WTC11 (cell line): ENCODE measurements around the gene ZNF786. TPM values are rescaled to one million over a fixed set of nuclear protein-coding genes. Genes with fewer than 3 reads are reported as not detected.

Source experiments
- ATAC-seq: fragments of 200-7000 bp; cut with Tn5 transposase; 2 replicates; pipeline ENCODE4 v1.10.0; 2021; ENCODE audit warnings: mild to moderate bottlenecking, moderate library complexity
- CTCF ChIA-PET: fragments of 300-600 bp; sonication (Branson Sonifier 250); formaldehyde crosslinking; loops from one replicate; lab custom pipeline; 2021; ENCODE audit warnings: antibody characterized with exemption; lab: Charles Lee
- POLR2A ChIA-PET: fragments of 350-600 bp; sonication (Branson Sonifier 250); formaldehyde crosslinking; loops from one replicate; lab custom pipeline; 2021; ENCODE audit warnings: antibody characterized with exemption; lab: Charles Lee
- DNase-seq: peaks from one replicate; pipeline ENCODE4 v3.0.0; 2021; ENCODE audit warnings: low spot score
- H3K27ac Mint-ChIP-seq: 2 replicates; pipeline ENCODE4 v1.8.0; 2021; ENCODE audit warnings: mixed read lengths
- H3K27me3 Mint-ChIP-seq: 2 replicates; pipeline ENCODE4 v1.8.0; 2021; ENCODE audit warnings: low read depth, mild to moderate bottlenecking, moderate library complexity, mixed read lengths
- H3K36me3 Mint-ChIP-seq: 2 replicates; pipeline ENCODE4 v1.8.0; 2021; ENCODE audit warnings: mixed read lengths
- H3K4me1 Mint-ChIP-seq: 2 replicates; pipeline ENCODE4 v1.8.0; 2022; ENCODE audit warnings: mixed read lengths
- H3K4me3 Mint-ChIP-seq: 2 replicates; pipeline ENCODE4 v1.8.0; 2021; ENCODE audit warnings: mild to moderate bottlenecking, moderate library complexity, mixed read lengths
- H3K9me3 Mint-ChIP-seq: 2 replicates; pipeline ENCODE4 v1.8.0; 2021; ENCODE audit warnings: mixed read lengths
- CBFB ChIP-seq: sonication (generic); formaldehyde crosslinking; IDR thresholded peaks from 2 replicates; pipeline ENCODE4 v1.8.1; 2022; ENCODE audit warnings: mild to moderate bottlenecking, low read depth, missing genetic modification reagents
- ELF4 ChIP-seq: sonication (generic); formaldehyde crosslinking; IDR thresholded peaks from 2 replicates; pipeline ENCODE4 v1.8.1; 2022; ENCODE audit warnings: low read depth, mild to moderate bottlenecking, moderate library complexity, missing genetic modification reagents
- HMGA2 ChIP-seq: fragments of 250-450 bp; sonication (Bioruptor Pico); IDR thresholded peaks from 2 replicates; pipeline ENCODE4 v1.4.0; 2021; ENCODE audit warnings: mild to moderate bottlenecking, moderate library complexity
- IRF2 ChIP-seq: sonication (generic); formaldehyde crosslinking; IDR thresholded peaks from 2 replicates; pipeline ENCODE4 v1.8.0; 2022; ENCODE audit warnings: low read depth, missing genetic modification reagents, borderline replicate concordance
- NFATC4 ChIP-seq: fragments of 250-450 bp; sonication (Bioruptor Pico); IDR thresholded peaks from 2 replicates; pipeline ENCODE4 v1.9.0; 2021; ENCODE audit warnings: mild to moderate bottlenecking
- NR3C1 ChIP-seq: sonication (generic); formaldehyde crosslinking; conservative IDR thresholded peaks from 2 replicates; pipeline ENCODE4 v1.8.1; 2023; ENCODE audit warnings: low read depth, mild to moderate bottlenecking, missing genetic modification reagents
- SMAD3 ChIP-seq: sonication (generic); formaldehyde crosslinking; IDR thresholded peaks from 2 replicates; pipeline ENCODE4 v1.8.0; 2022; ENCODE audit warnings: missing genetic modification reagents, mild to moderate bottlenecking, borderline replicate concordance
- SMAD4 ChIP-seq: sonication (generic); formaldehyde crosslinking; IDR thresholded peaks from 2 replicates; pipeline ENCODE4 v1.8.0; 2022; ENCODE audit warnings: mild to moderate bottlenecking, missing genetic modification reagents
- SOX15 ChIP-seq: fragments of 250-450 bp; sonication (Bioruptor Pico); IDR thresholded peaks from 2 replicates; pipeline ENCODE4 v1.9.0; 2021; ENCODE audit warnings: mild to moderate bottlenecking
- TP53 ChIP-seq: sonication (generic); formaldehyde crosslinking; IDR thresholded peaks from 2 replicates; pipeline ENCODE4 v1.8.1; 2023; ENCODE audit warnings: mild to moderate bottlenecking, missing genetic modification reagents
- ZBTB21 ChIP-seq: sonication (generic); formaldehyde crosslinking; IDR thresholded peaks from 2 replicates; pipeline ENCODE4 v1.8.1; 2023; ENCODE audit warnings: mild to moderate bottlenecking, missing genetic modification reagents, borderline replicate concordance
- ZNF232 ChIP-seq: sonication (generic); formaldehyde crosslinking; IDR thresholded peaks from 2 replicates; pipeline ENCODE4 v1.8.0; 2022; ENCODE audit warnings: mild to moderate bottlenecking, missing genetic modification reagents
- ZNF263 ChIP-seq: sonication (generic); formaldehyde crosslinking; IDR thresholded peaks from 2 replicates; pipeline ENCODE4 v1.8.1; 2022; ENCODE audit warnings: low read depth, mild to moderate bottlenecking, moderate library complexity, missing genetic modification reagents
- ZNF317 ChIP-seq: sonication (generic); formaldehyde crosslinking; IDR thresholded peaks from 2 replicates; pipeline ENCODE4 v1.8.1; 2023; ENCODE audit warnings: low read depth, mild to moderate bottlenecking, moderate library complexity, missing genetic modification reagents, borderline replicate concordance
- total RNA-seq: library from RNA; stranded (reverse); gene quantifications from 3 replicates; pipeline ENCODE4 v1.2.3, GENCODE V29; 2021
- TF ChIP-seq, protein P1 (sequence below): sonication (generic); formaldehyde crosslinking; IDR thresholded peaks from 2 replicates; pipeline ENCODE4 v1.8.0; 2023; ENCODE audit warnings: missing genetic modification reagents
- TF ChIP-seq, protein P2 (sequence below): fragments of 250-450 bp; sonication (Bioruptor Pico); conservative IDR thresholded peaks from 2 replicates; pipeline ENCODE4 v1.9.0; 2021; ENCODE audit warnings: mild to moderate bottlenecking
- TF ChIP-seq, protein P3 (sequence below): sonication (generic); formaldehyde crosslinking; IDR thresholded peaks from 2 replicates; pipeline ENCODE4 v1.8.1; 2022; ENCODE audit warnings: mild to moderate bottlenecking, moderate library complexity, missing genetic modification reagents
- TF ChIP-seq, protein P4 (sequence below): sonication (generic); formaldehyde crosslinking; IDR thresholded peaks from 2 replicates; pipeline ENCODE4 v1.8.0; 2022; ENCODE audit warnings: mild to moderate bottlenecking, missing genetic modification reagents
- TF ChIP-seq, protein P5 (sequence below): sonication (generic); formaldehyde crosslinking; conservative IDR thresholded peaks from 2 replicates; pipeline ENCODE4 v1.8.1; 2023; ENCODE audit warnings: mild to moderate bottlenecking, low read depth, missing genetic modification reagents, moderate library complexity
- TF ChIP-seq, protein P6 (sequence below): fragments of 250-450 bp; sonication (Bioruptor Pico); IDR thresholded peaks from 2 replicates; pipeline ENCODE4 v1.9.0; 2021; ENCODE audit warnings: mild to moderate bottlenecking, borderline replicate concordance
- TF ChIP-seq, protein P7 (sequence below): sonication (generic); formaldehyde crosslinking; IDR thresholded peaks from 2 replicates; pipeline ENCODE4 v1.8.1; 2023; ENCODE audit warnings: mild to moderate bottlenecking, missing genetic modification reagents

ZNF786 gene
- total RNA-seq, 1 experiment from 2014 or later = 11.4 TPM

DNA sequence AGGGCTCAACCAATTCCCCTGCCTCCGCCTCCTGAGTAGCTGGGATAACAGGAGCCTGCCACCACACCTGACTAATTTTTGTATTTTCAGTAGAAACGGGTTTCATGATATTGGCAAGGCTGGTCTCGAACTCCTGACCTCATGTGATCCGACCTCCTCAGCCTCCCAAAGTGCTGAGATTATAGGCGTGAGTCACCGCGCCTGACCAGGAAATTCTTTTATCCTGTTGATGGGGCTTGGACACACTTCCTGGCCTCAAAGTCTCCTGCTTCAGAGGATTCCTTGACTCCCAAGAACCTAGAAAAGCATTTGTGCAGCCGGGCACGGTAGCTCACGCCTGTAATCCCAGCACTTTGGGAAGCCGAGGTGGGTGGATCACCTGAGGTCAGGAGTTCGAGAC is 19.5 kb upstream of the ZNF786 start (continued):
- TF ChIP-seq NR3C1 (CRISPR knock-in tag) (no peak), ZNF317 (no peak), ZNF263 (CRISPR knock-in tag) (no peak), ZBTB21 (CRISPR knock-in tag) (no peak), NFATC4 (CRISPR knock-in tag) (no peak), ZNF232 (no peak), IRF2 (no peak)
- TF ChIP-seq, protein P1, sequence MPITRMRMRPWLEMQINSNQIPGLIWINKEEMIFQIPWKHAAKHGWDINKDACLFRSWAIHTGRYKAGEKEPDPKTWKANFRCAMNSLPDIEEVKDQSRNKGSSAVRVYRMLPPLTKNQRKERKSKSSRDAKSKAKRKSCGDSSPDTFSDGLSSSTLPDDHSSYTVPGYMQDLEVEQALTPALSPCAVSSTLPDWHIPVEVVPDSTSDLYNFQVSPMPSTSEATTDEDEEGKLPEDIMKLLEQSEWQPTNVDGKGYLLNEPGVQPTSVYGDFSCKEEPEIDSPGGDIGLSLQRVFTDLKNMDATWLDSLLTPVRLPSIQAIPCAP (CRISPR knock-in tag) = no peak
- TF ChIP-seq, protein P2, sequence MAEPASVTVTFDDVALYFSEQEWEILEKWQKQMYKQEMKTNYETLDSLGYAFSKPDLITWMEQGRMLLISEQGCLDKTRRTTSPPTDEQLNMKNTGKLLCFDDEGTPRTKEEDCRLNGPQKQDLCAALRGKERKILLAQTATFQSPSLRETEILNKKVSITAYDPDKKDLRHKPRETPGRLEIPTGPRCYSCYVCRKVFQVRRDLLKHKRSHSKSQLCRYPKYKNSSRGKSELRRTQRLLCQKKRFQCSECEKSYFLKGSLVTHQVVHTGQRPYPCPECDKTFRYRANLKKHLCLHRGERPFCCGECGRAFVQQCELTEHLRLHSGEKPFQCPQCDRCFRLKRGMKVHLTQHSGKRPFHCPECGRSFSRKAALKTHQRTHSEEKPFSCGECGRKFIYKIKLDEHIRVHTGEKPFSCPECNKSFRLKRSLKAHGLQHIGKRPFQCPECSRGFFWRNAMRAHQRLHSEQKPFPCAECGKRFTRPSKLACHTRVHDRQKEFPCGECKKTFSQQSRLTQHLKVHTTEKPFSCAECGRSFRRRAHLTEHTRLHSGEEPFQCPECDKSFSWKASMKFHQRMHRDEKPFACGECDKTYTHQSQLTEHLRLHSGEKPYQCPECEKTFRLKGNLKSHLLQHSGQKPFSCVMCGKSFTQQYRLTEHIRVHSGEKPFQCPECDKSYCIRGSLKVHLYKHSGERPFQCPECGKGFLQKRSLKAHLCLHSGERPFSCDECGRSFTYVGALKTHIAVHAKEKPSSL = no peak
- TF ChIP-seq, protein P3, sequence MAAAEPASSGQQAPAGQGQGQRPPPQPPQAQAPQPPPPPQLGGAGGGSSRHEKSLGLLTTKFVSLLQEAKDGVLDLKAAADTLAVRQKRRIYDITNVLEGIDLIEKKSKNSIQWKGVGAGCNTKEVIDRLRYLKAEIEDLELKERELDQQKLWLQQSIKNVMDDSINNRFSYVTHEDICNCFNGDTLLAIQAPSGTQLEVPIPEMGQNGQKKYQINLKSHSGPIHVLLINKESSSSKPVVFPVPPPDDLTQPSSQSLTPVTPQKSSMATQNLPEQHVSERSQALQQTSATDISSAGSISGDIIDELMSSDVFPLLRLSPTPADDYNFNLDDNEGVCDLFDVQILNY = no peak

DNA sequence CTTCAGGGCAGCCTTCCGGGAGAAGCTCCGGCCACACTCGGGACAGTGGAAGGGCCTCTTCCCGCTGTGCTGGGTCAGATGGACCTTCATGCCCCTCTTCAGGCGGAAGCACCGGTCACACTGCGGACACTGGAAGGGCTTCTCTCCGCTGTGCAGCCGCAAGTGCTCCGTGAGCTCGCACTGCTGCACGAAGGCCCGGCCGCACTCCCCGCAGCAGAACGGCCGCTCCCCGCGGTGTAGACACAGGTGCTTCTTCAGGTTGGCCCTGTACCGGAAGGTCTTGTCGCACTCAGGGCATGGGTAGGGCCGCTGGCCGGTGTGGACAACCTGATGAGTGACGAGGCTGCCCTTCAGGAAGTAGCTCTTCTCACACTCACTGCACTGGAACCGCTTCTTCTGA is 14.2 kb upstream of the ZNF786 start:
- ChIA-PET POLR2A (no interaction called here), CTCF (interaction anchor here (0.9 to 1.2 kb wide), 3 partner anchors 13 to 45 kb away, joined by 3 to 4 read pairs (median 3); no protein-coding TSS in a partner anchor)
- ATAC-seq (no peak), DNase-seq (no peak)
- H3K27ac Mint-ChIP-seq = no peak overlapping the region
- H3K4me1 Mint-ChIP-seq = peaks cover 4% of the 10 kb centered on the region; the same call in 1 of the 2 replicates
- H3K9me3 Mint-ChIP-seq = no peaks in the 10 kb centered on the region
- no peaks in the 10 kb centered on the region for H3K27me3 Mint-ChIP-seq
- TF ChIP-seq SOX15 (no peak), ELF4 (no peak), SMAD3 (CRISPR knock-in tag) (no peak), HMGA2 (CRISPR knock-in tag) (no peak), SMAD4 (CRISPR knock-in tag) (no peak), CBFB (CRISPR knock-in tag) (no peak), TP53 (CRISPR knock-in tag) (no peak)
- TF ChIP-seq, protein P4, sequence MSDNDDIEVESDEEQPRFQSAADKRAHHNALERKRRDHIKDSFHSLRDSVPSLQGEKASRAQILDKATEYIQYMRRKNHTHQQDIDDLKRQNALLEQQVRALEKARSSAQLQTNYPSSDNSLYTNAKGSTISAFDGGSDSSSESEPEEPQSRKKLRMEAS = no peak
- TF ChIP-seq, protein P3 = no peak
- TF ChIP-seq, protein P5, sequence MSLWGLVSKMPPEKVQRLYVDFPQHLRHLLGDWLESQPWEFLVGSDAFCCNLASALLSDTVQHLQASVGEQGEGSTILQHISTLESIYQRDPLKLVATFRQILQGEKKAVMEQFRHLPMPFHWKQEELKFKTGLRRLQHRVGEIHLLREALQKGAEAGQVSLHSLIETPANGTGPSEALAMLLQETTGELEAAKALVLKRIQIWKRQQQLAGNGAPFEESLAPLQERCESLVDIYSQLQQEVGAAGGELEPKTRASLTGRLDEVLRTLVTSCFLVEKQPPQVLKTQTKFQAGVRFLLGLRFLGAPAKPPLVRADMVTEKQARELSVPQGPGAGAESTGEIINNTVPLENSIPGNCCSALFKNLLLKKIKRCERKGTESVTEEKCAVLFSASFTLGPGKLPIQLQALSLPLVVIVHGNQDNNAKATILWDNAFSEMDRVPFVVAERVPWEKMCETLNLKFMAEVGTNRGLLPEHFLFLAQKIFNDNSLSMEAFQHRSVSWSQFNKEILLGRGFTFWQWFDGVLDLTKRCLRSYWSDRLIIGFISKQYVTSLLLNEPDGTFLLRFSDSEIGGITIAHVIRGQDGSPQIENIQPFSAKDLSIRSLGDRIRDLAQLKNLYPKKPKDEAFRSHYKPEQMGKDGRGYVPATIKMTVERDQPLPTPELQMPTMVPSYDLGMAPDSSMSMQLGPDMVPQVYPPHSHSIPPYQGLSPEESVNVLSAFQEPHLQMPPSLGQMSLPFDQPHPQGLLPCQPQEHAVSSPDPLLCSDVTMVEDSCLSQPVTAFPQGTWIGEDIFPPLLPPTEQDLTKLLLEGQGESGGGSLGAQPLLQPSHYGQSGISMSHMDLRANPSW = no peak
- TF ChIP-seq, protein P6, sequence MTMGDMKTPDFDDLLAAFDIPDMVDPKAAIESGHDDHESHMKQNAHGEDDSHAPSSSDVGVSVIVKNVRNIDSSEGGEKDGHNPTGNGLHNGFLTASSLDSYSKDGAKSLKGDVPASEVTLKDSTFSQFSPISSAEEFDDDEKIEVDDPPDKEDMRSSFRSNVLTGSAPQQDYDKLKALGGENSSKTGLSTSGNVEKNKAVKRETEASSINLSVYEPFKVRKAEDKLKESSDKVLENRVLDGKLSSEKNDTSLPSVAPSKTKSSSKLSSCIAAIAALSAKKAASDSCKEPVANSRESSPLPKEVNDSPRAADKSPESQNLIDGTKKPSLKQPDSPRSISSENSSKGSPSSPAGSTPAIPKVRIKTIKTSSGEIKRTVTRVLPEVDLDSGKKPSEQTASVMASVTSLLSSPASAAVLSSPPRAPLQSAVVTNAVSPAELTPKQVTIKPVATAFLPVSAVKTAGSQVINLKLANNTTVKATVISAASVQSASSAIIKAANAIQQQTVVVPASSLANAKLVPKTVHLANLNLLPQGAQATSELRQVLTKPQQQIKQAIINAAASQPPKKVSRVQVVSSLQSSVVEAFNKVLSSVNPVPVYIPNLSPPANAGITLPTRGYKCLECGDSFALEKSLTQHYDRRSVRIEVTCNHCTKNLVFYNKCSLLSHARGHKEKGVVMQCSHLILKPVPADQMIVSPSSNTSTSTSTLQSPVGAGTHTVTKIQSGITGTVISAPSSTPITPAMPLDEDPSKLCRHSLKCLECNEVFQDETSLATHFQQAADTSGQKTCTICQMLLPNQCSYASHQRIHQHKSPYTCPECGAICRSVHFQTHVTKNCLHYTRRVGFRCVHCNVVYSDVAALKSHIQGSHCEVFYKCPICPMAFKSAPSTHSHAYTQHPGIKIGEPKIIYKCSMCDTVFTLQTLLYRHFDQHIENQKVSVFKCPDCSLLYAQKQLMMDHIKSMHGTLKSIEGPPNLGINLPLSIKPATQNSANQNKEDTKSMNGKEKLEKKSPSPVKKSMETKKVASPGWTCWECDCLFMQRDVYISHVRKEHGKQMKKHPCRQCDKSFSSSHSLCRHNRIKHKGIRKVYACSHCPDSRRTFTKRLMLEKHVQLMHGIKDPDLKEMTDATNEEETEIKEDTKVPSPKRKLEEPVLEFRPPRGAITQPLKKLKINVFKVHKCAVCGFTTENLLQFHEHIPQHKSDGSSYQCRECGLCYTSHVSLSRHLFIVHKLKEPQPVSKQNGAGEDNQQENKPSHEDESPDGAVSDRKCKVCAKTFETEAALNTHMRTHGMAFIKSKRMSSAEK (CRISPR knock-in tag) = no peak
- TF ChIP-seq, protein P7, sequence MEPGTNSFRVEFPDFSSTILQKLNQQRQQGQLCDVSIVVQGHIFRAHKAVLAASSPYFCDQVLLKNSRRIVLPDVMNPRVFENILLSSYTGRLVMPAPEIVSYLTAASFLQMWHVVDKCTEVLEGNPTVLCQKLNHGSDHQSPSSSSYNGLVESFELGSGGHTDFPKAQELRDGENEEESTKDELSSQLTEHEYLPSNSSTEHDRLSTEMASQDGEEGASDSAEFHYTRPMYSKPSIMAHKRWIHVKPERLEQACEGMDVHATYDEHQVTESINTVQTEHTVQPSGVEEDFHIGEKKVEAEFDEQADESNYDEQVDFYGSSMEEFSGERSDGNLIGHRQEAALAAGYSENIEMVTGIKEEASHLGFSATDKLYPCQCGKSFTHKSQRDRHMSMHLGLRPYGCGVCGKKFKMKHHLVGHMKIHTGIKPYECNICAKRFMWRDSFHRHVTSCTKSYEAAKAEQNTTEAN (CRISPR knock-in tag) = no peak
- peaks cover 5% of the 10 kb centered on the region for H3K36me3 Mint-ChIP-seq
- no peak overlapping the region for H3K4me3 Mint-ChIP-seq
